ENCODE data around the gene NDUFB1. TPM values are rescaled to one million over a fixed set of nuclear protein-coding genes. Genes with fewer than 3 reads are reported as not detected.

NDUFB1 gene
- total and polyA plus RNA-seq, 2 of the 13 experiments (the other 11 are each of a cell fraction or from before 2014, with no cell fraction given) = 181 to 281 TPM

DNA sequence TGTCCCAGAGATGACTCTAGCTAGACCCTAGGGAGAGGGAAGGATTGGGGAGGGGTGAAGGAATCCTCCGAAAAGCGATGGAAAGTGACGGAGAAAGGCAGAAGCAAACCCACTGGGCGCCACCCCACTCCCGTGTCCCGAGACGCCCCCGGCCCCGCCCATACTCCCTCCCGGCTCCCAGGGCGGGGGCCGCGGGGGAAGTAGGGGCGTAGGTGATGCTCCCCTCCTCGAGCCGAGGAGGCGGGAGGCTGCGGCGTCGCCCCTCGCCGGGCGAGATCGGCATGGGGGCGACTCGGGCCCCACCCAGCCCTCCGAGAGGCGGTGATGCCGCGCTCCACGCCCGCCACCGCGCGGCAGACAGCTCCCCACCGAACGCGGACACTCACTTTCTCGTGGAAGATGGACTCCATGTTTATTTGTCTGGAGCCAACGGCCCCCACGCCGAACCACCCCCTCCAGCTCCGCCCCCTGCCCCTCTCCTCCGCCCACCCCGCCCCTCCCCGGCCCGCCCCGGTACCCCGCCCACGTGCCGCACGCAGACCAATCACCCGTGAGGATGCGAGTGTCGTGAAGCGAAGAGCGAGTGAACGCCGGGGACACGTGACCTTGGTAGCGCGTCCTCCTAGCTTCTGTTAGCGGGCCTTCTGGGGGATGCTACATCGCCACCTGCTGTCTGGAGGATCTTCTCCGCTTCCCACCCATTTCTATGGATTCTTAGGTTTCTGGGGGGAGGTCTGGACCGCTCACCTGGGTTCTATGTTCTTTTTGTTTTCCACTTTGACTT lies 15.2 kb downstream of the NDUFB1 start, which contains the start of gene ATXN3 (continued):
- TF ChIP-seq TCF12 (IDR thresholded peaks at IDR 0.05) (no peak), TCF12 (CRISPR knock-in tag; IDR thresholded peaks at IDR 0.05) (0 out of 2 replicates have a peak, but pooled peaks have one; percentile 45), GMEB1 (CRISPR knock-in tag; IDR thresholded peaks at IDR 0.05; ENCODE audit: borderline replicate concordance) (peak; percentile 58; the same call in 1 of the 2 replicates), PHF8 (CRISPR knock-in tag; IDR thresholded peaks at IDR 0.05) (peak; percentile 66), ARID2 (CRISPR knock-in tag; IDR thresholded peaks at IDR 0.05; ENCODE audit: borderline replicate concordance) (no peak), ZNF224 (CRISPR knock-in tag; IDR thresholded peaks at IDR 0.05) (no peak), ZNF496 (CRISPR knock-in tag; IDR thresholded peaks at IDR 0.05; ENCODE audit: insufficient replicate concordance) (no peak), ZNF143 (CRISPR knock-in tag; IDR thresholded peaks at IDR 0.05) (peak; percentile 69), ESRRA (CRISPR knock-in tag; IDR thresholded peaks at IDR 0.05; ENCODE audit: low read depth) (no peak), ZNF18 (CRISPR knock-in tag; IDR thresholded peaks at IDR 0.05; ENCODE audit: insufficient replicate concordance) (no peak), SYNCRIP (IDR thresholded peaks at IDR 0.05; ENCODE audit: insufficient read depth, low read depth, low read length) (no peak), ATRX (CRISPR knock-in tag; IDR thresholded peaks at IDR 0.05; ENCODE audit: borderline replicate concordance) (no peak), MTF1 (CRISPR knock-in tag; IDR thresholded peaks at IDR 0.05) (no peak), ZNF281 (CRISPR knock-in tag; IDR thresholded peaks at IDR 0.05; ENCODE audit: borderline replicate concordance) (no peak), MYNN (CRISPR knock-in tag; IDR thresholded peaks at IDR 0.05; ENCODE audit: low read depth) (no peak), ZFAT (CRISPR knock-in tag; conservative IDR thresholded peaks at IDR 0.05) (no peak), ZNF879 (CRISPR knock-in tag; IDR thresholded peaks at IDR 0.05) (no peak), MIER2 (CRISPR knock-in tag; IDR thresholded peaks at IDR 0.05) (no peak)
- TF ChIP-seq, protein P1, sequence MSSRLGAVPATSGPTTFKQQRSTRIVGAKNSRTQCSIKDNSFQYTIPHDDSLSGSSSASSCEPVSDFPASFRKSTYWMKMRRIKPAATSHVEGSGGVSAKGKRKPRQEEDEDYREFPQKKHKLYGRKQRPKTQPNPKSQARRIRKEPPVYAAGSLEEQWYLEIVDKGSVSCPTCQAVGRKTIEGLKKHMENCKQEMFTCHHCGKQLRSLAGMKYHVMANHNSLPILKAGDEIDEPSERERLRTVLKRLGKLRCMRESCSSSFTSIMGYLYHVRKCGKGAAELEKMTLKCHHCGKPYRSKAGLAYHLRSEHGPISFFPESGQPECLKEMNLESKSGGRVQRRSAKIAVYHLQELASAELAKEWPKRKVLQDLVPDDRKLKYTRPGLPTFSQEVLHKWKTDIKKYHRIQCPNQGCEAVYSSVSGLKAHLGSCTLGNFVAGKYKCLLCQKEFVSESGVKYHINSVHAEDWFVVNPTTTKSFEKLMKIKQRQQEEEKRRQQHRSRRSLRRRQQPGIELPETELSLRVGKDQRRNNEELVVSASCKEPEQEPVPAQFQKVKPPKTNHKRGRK (CRISPR knock-in tag; IDR thresholded peaks at IDR 0.05) = no peak
- TF ChIP-seq, protein P2, sequence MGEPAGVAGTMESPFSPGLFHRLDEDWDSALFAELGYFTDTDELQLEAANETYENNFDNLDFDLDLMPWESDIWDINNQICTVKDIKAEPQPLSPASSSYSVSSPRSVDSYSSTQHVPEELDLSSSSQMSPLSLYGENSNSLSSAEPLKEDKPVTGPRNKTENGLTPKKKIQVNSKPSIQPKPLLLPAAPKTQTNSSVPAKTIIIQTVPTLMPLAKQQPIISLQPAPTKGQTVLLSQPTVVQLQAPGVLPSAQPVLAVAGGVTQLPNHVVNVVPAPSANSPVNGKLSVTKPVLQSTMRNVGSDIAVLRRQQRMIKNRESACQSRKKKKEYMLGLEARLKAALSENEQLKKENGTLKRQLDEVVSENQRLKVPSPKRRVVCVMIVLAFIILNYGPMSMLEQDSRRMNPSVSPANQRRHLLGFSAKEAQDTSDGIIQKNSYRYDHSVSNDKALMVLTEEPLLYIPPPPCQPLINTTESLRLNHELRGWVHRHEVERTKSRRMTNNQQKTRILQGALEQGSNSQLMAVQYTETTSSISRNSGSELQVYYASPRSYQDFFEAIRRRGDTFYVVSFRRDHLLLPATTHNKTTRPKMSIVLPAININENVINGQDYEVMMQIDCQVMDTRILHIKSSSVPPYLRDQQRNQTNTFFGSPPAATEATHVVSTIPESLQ (CRISPR knock-in tag; conservative IDR thresholded peaks at IDR 0.05) = no peak

Measured in HepG2 (cell line).